ENCODE results near the gene SMYD3.

SMYD3 gene

GRCh38 chr1:246245541-246245940 lies 261.5 kb downstream of the SMYD3 start:
- Histone ChIP-seq H3K9me3 (ENCODE audit: insufficient read depth, low read length) (no peaks in the 10 kb centered on the region), H3K36me3 (ENCODE audit: insufficient read depth, insufficient read length, low read length) (no peaks in the 10 kb centered on the region), H3K9ac (ENCODE audit: insufficient read length, low read depth) (no peak overlapping the region), H3K4me3 (ENCODE audit: insufficient read length, low read depth) (no peak overlapping the region), H3K27me3 (ENCODE audit: insufficient read depth, insufficient read length) (no peaks in the 10 kb centered on the region), H3K4me1 (ENCODE audit: insufficient read depth, insufficient read length) (no peaks in the 10 kb centered on the region)
- no peak for TF ChIP-seq SUZ12 (IDR thresholded peaks at IDR 0.05; ENCODE audit: extremely low read depth, insufficient read depth, insufficient read length)
- TF ChIP-seq ZNF274 (IDR thresholded peaks at IDR 0.05; ENCODE audit: low read depth, low read length): no peak
- no peak for TF ChIP-seq YY1 (IDR thresholded peaks at IDR 0.05; ENCODE audit: insufficient read depth, insufficient read length)
- no peak for DNase-seq (ENCODE audit: low read depth, low spot score)

DNA sequence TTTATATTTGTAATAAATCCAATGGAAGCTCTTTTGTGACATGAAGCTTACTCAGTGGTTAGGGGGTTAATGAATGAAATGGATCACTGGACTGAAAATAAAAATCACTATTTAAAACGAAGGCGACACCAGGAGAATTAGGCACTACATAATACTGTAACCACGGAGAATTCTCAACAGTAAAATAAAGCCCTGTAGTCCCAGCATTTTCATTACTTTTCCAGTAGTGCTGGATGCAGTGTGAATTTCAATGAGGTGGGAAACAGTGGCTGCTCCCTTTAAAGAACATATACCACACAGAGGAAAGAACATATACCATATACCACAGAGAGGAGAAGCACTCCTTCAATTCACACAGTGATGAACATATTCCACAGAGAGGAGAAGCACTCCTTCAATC lies 275.0 kb downstream of the SMYD3 start:
- no peaks in the 10 kb centered on the region for H3K27me3 ChIP-seq (ENCODE audit: insufficient read depth, insufficient read length)
- H3K4me1 ChIP-seq (ENCODE audit: insufficient read depth, insufficient read length): no peaks in the 10 kb centered on the region
- no peak overlapping the region for H3K4me3 ChIP-seq (ENCODE audit: insufficient read length, low read depth)
- H3K36me3 ChIP-seq (ENCODE audit: insufficient read depth, insufficient read length, low read length): no peaks in the 10 kb centered on the region
- H3K9me3 ChIP-seq (ENCODE audit: insufficient read depth, low read length): no peaks in the 10 kb centered on the region
- TF ChIP-seq ZNF274 (IDR thresholded peaks at IDR 0.05; ENCODE audit: low read depth, low read length) (no peak), YY1 (IDR thresholded peaks at IDR 0.05; ENCODE audit: insufficient read depth, insufficient read length) (no peak), SUZ12 (IDR thresholded peaks at IDR 0.05; ENCODE audit: extremely low read depth, insufficient read depth, insufficient read length) (no peak)
- no peak for DNase-seq (ENCODE audit: low read depth, low spot score)
- no peak overlapping the region for H3K9ac ChIP-seq (ENCODE audit: insufficient read length, low read depth)

GRCh38 chr1:246226041-246226440 lies 281.0 kb downstream of the SMYD3 start:
- Histone ChIP-seq H3K27me3 (ENCODE audit: insufficient read depth, insufficient read length) (no peaks in the 10 kb centered on the region), H3K4me1 (ENCODE audit: insufficient read depth, insufficient read length) (no peaks in the 10 kb centered on the region), H3K9ac (ENCODE audit: insufficient read length, low read depth) (no peak overlapping the region), H3K4me3 (ENCODE audit: insufficient read length, low read depth) (no peak overlapping the region), H3K9me3 (ENCODE audit: insufficient read depth, low read length) (peaks cover 12% of the 10 kb centered on the region; the same call in 1 of the 2 replicates), H3K36me3 (ENCODE audit: insufficient read depth, insufficient read length, low read length) (no peaks in the 10 kb centered on the region)
- no peak for TF ChIP-seq YY1 (IDR thresholded peaks at IDR 0.05; ENCODE audit: insufficient read depth, insufficient read length)
- TF ChIP-seq SUZ12 (IDR thresholded peaks at IDR 0.05; ENCODE audit: extremely low read depth, insufficient read depth, insufficient read length): no peak
- TF ChIP-seq ZNF274 (IDR thresholded peaks at IDR 0.05; ENCODE audit: low read depth, low read length): no peak
- DNase-seq (ENCODE audit: low read depth, low spot score): no peak

DNA sequence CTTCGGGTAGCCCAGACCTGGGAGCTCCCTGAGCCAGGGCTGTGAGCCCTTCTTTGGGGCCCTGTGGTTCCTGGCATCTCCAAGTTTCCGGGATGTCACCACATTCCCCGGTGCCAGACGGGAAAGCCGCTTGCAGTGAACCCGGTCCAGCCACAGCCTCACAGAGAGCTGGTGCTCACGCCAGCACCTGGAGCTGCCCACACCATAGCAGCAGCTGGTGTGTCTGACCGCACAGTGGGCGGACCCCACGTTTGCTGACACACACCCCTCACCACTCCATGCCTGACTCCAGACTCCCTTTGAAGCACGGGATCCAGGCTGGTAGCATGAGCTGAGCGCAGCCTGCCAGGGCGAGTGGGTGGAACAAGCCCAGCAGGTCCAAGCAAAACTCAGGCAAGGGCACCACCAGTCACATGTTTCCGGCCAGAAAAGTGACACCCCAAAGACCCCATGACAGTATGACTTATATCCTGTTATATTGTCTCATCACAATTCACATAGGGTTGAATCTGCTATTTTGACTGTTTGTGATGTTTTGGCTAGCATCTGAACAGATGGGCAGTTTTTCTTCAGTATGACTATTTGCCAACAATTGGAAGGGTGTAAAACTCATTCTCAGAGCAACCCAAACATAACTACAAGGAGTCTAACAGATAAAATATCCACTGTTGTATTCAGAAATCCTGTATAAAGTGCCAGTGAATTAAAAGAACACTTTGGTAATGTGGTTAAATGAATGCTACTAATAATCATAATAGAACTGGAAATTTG lies 285.4 kb downstream of the SMYD3 start:
- Histone ChIP-seq H3K27me3 (ENCODE audit: insufficient read depth, insufficient read length) (no peaks in the 10 kb centered on the region), H3K9ac (ENCODE audit: insufficient read length, low read depth) (no peak overlapping the region), H3K4me3 (ENCODE audit: insufficient read length, low read depth) (no peak overlapping the region), H3K4me1 (ENCODE audit: insufficient read depth, insufficient read length) (no peaks in the 10 kb centered on the region), H3K9me3 (ENCODE audit: insufficient read depth, low read length) (peaks cover 21% of the 10 kb centered on the region; the same call in 1 of the 2 replicates), H3K36me3 (ENCODE audit: insufficient read depth, insufficient read length, low read length) (no peaks in the 10 kb centered on the region)
- no peak for TF ChIP-seq YY1 (IDR thresholded peaks at IDR 0.05; ENCODE audit: insufficient read depth, insufficient read length)
- TF ChIP-seq ZNF274 (IDR thresholded peaks at IDR 0.05; ENCODE audit: low read depth, low read length): no peak
- TF ChIP-seq SUZ12 (IDR thresholded peaks at IDR 0.05; ENCODE audit: extremely low read depth, insufficient read depth, insufficient read length): no peak
- DNase-seq (ENCODE audit: low read depth, low spot score): no peak

DNA sequence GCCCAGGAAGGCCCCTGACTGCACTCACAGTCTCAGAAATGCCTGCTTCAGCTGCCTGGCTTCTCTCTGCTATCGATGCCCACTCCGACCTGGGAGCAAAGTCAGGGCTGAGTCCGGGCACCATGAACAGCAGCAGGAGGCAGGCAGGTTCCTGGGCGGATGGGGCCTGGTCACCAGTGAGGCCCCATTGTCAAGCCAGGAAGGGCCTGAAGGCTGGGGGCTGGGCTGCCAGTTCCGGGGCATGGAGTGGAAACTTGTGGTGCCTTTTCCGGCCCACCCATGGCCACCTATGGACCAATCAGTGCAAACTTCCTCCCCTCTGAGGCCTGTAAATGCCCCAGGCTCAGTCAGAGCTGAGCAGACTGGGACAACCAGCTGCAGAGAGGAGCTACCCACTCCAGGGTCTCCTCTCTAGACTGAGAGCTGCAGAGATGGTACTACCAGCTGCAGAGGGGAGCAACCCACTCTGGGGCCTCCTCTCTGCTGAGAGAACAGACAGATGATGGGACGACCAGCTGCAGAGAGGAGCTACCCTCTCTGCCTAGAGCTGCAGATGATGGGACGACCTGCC lies 286.5 kb downstream of the SMYD3 start:
- Histone ChIP-seq H3K27me3 (ENCODE audit: insufficient read depth, insufficient read length) (no peaks in the 10 kb centered on the region), H3K4me1 (ENCODE audit: insufficient read depth, insufficient read length) (no peaks in the 10 kb centered on the region), H3K9me3 (ENCODE audit: insufficient read depth, low read length) (peaks cover 21% of the 10 kb centered on the region; the same call in 1 of the 2 replicates), H3K36me3 (ENCODE audit: insufficient read depth, insufficient read length, low read length) (no peaks in the 10 kb centered on the region), H3K9ac (ENCODE audit: insufficient read length, low read depth) (no peak overlapping the region), H3K4me3 (ENCODE audit: insufficient read length, low read depth) (no peak overlapping the region)
- no peak for DNase-seq (ENCODE audit: low read depth, low spot score)
- no peak for TF ChIP-seq YY1 (IDR thresholded peaks at IDR 0.05; ENCODE audit: insufficient read depth, insufficient read length)
- TF ChIP-seq SUZ12 (IDR thresholded peaks at IDR 0.05; ENCODE audit: extremely low read depth, insufficient read depth, insufficient read length): no peak
- no peak for TF ChIP-seq ZNF274 (IDR thresholded peaks at IDR 0.05; ENCODE audit: low read depth, low read length)

DNA sequence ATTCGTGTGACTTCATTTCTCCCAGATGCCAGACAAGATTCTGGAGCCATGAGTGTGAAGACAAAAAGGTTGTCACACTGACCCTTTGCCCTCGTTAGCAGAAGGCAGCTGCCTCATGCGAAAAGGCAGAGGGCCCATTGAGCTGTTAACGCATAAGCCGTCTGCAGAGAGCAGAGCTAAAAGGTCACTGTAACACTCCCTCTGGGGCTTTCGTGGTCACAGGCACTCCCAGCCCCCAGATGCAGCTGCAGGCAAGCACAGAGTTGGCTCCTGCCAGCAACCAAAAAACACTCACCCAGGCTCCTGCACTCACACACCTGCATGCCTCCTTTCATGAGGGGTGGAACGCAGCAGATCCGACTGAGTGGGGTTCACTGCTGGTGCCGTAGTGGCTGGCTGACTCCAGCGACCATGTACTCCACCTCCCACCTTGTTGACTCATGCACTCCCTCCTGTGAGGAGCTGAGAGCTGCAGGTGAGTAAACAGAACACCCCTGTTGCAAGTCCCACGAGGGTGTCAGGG lies 287.5 kb downstream of the SMYD3 start:
- Histone ChIP-seq H3K4me1 (ENCODE audit: insufficient read depth, insufficient read length) (no peaks in the 10 kb centered on the region), H3K27me3 (ENCODE audit: insufficient read depth, insufficient read length) (no peaks in the 10 kb centered on the region), H3K9me3 (ENCODE audit: insufficient read depth, low read length) (peaks cover 21% of the 10 kb centered on the region; the same call in 1 of the 2 replicates), H3K9ac (ENCODE audit: insufficient read length, low read depth) (no peak overlapping the region), H3K4me3 (ENCODE audit: insufficient read length, low read depth) (no peak overlapping the region), H3K36me3 (ENCODE audit: insufficient read depth, insufficient read length, low read length) (no peaks in the 10 kb centered on the region)
- TF ChIP-seq SUZ12 (IDR thresholded peaks at IDR 0.05; ENCODE audit: extremely low read depth, insufficient read depth, insufficient read length) (no peak), YY1 (IDR thresholded peaks at IDR 0.05; ENCODE audit: insufficient read depth, insufficient read length) (no peak), ZNF274 (IDR thresholded peaks at IDR 0.05; ENCODE audit: low read depth, low read length) (no peak)
- peak; percentile 44 for DNase-seq (ENCODE audit: low read depth, low spot score)

DNA sequence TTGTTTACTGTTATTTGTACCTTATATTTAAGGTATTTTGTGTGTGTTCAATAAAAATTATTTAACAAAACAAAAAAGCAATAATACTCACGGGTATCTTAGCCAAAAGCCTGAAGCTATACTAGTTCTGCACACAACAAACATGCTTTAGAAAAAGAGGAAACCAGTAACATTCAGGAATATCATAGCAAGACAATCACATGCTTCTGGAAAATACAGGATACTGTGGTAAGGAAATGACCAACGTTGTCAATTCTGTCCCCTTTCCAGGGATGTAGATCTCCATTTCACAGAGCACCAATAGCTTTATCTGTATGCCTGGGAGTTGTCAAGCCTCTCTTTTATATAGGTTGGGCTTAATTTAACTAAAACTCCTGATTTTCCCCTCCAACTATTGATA lies 288.4 kb downstream of the SMYD3 start:
- Histone ChIP-seq H3K27me3 (ENCODE audit: insufficient read depth, insufficient read length) (no peaks in the 10 kb centered on the region), H3K9ac (ENCODE audit: insufficient read length, low read depth) (no peak overlapping the region), H3K4me1 (ENCODE audit: insufficient read depth, insufficient read length) (no peaks in the 10 kb centered on the region), H3K9me3 (ENCODE audit: insufficient read depth, low read length) (peaks cover 21% of the 10 kb centered on the region; the same call in 1 of the 2 replicates), H3K4me3 (ENCODE audit: insufficient read length, low read depth) (no peak overlapping the region), H3K36me3 (ENCODE audit: insufficient read depth, insufficient read length, low read length) (no peaks in the 10 kb centered on the region)
- TF ChIP-seq YY1 (IDR thresholded peaks at IDR 0.05; ENCODE audit: insufficient read depth, insufficient read length) (no peak), ZNF274 (IDR thresholded peaks at IDR 0.05; ENCODE audit: low read depth, low read length) (no peak), SUZ12 (IDR thresholded peaks at IDR 0.05; ENCODE audit: extremely low read depth, insufficient read depth, insufficient read length) (no peak)
- no peak for DNase-seq (ENCODE audit: low read depth, low spot score)
